Caco-2 (cell line): Measurements from ENCODE around the gene ZBED4. TPM values are rescaled to one million over a fixed set of nuclear protein-coding genes. Genes with fewer than 3 reads are reported as not detected.

Experiments
- BruUV-seq: library from RNA; stranded (reverse); fragments of 400-500 nt; replicated peaks from 2 replicates; lab custom pipeline; 2021; lab: Mats Ljungman, UMichigan
- CTCF ChIA-PET: fragments of 300-600 bp; sonication (Branson Sonifier 250); formaldehyde crosslinking; loops from one replicate; lab custom pipeline; 2022; ENCODE audit warnings: antibody characterized with exemption; lab: Charles Lee
- POLR2A ChIA-PET: fragments of 300-600 bp; sonication (Branson Sonifier 250); formaldehyde crosslinking; loops from one replicate; lab custom pipeline; 2022; ENCODE audit warnings: antibody characterized with exemption; lab: Charles Lee
- DNase-seq, 2 experiments: peaks; one replicate each; pipeline versions ENCODE4 v3.0.0 to v3.0.0-alpha.2; 2020 to 2022
- H3K27me3 ChIP-seq: replicated peaks from 2 replicates; pipeline ENCODE4 v1.6.0; 2011; ENCODE audit warnings: low read length; ENCODE audit not compliant: control insufficient read depth, insufficient read depth
- H3K36me3 ChIP-seq: 2 replicates; pipeline ENCODE4 v1.5.1; 2011; ENCODE audit warnings: low read length; ENCODE audit not compliant: control insufficient read depth, insufficient read depth
- H3K4me1 ChIP-seq: fragments of 250-450 bp; sonication (Bioruptor Pico); 2 replicates; pipeline ENCODE4 v1.5.1; 2020; ENCODE audit warnings: mild to moderate bottlenecking
- H3K4me3 ChIP-seq: 2 replicates; pipeline ENCODE4 v1.5.1; 2011; ENCODE audit warnings: low read depth, mild to moderate bottlenecking, control low read depth, low read length
- H3K9me3 ChIP-seq: fragments of 250-450 bp; sonication (Bioruptor Pico); 2 replicates; pipeline ENCODE4 v1.5.1; 2020; ENCODE audit warnings: mild to moderate bottlenecking, moderate library complexity
- H3K27ac Mint-ChIP-seq: one replicate; pipeline ENCODE4 v1.8.0; 2022; ENCODE audit warnings: mixed read lengths; ENCODE audit not compliant: unreplicated experiment
- H3K27me3 Mint-ChIP-seq: one replicate; pipeline ENCODE4 v1.8.0; 2022; ENCODE audit warnings: mixed read lengths; ENCODE audit not compliant: insufficient read depth, unreplicated experiment
- H3K36me3 Mint-ChIP-seq: one replicate; pipeline ENCODE4 v1.8.0; 2022; ENCODE audit warnings: mild to moderate bottlenecking, mixed read lengths; ENCODE audit not compliant: insufficient read depth, unreplicated experiment
- H3K4me1 Mint-ChIP-seq: one replicate; pipeline ENCODE4 v1.8.0; 2022; ENCODE audit warnings: low read depth, mixed read lengths; ENCODE audit not compliant: unreplicated experiment
- H3K4me3 Mint-ChIP-seq: one replicate; pipeline ENCODE4 v1.8.0; 2022; ENCODE audit warnings: mild to moderate bottlenecking, moderate library complexity, mixed read lengths; ENCODE audit not compliant: unreplicated experiment
- H3K9me3 Mint-ChIP-seq: one replicate; pipeline ENCODE4 v1.8.0; 2022; ENCODE audit warnings: mixed read lengths; ENCODE audit not compliant: unreplicated experiment
- intact Hi-C: fragments of 100-400 bp; cut with micrococcal nuclease; formaldehyde crosslinking; loops from one replicate; pipeline ENCODE4 v1.10.0; 2022; ENCODE audit not compliant: unreplicated experiment
- total RNA-seq: library from RNA; stranded (reverse); gene quantifications from 2 replicates; pipeline ENCODE4 v1.2.3, GENCODE V29; 2022
- TF ChIP-seq, protein P1 (sequence below), 2 experiments: fragments of 200-600 bp in 1 of 2; IDR thresholded peaks; 1 replicate in 1 of 2; 2 replicates in 1 of 2; pipeline versions ENCODE4 v1.5.1 to v1.8.0; 2011 to 2022; ENCODE audit warnings: antibody characterized with exemption in 1 of 2, control low read depth in 1 of 2, inconsistent platforms in 1 of 2, low read depth in 1 of 2, low read length in 1 of 2, mild to moderate bottlenecking in 1 of 2, moderate library complexity in 1 of 2; ENCODE audit not compliant: insufficient read depth in 1 of 2, severe bottlenecking in 1 of 2, unreplicated experiment in 1 of 2

Gene ZBED4
- total RNA-seq, 1 experiment from 2014 or later: 17.3 TPM

- TF ChIP-seq, protein P1, sequence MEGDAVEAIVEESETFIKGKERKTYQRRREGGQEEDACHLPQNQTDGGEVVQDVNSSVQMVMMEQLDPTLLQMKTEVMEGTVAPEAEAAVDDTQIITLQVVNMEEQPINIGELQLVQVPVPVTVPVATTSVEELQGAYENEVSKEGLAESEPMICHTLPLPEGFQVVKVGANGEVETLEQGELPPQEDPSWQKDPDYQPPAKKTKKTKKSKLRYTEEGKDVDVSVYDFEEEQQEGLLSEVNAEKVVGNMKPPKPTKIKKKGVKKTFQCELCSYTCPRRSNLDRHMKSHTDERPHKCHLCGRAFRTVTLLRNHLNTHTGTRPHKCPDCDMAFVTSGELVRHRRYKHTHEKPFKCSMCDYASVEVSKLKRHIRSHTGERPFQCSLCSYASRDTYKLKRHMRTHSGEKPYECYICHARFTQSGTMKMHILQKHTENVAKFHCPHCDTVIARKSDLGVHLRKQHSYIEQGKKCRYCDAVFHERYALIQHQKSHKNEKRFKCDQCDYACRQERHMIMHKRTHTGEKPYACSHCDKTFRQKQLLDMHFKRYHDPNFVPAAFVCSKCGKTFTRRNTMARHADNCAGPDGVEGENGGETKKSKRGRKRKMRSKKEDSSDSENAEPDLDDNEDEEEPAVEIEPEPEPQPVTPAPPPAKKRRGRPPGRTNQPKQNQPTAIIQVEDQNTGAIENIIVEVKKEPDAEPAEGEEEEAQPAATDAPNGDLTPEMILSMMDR (IDR thresholded peaks at IDR 0.05; ENCODE audit: insufficient read depth in 1 of 2, low read depth in 1 of 2, low read length in 1 of 2, severe bottlenecking in 1 of 2, unreplicated experiment in 1 of 2): no peak
- no peaks in the 10 kb centered on the region for H3K27me3 ChIP-seq
- no peak overlapping the region for H3K27ac Mint-ChIP-seq
- BruUV-seq: no TSS peak
- H3K9me3 Mint-ChIP-seq: no peaks in the 10 kb centered on the region
- CTCF ChIA-PET: no interaction called here
- H3K36me3 Mint-ChIP-seq: peaks cover 54% of the 10 kb centered on the region
- intact Hi-C loops: no loop called here
- no peak overlapping the region for H3K4me3 ChIP-seq
- H3K36me3 ChIP-seq: no peaks in the 10 kb centered on the region
- no peaks in the 10 kb centered on the region for H3K9me3 ChIP-seq
- H3K27me3 Mint-ChIP-seq: no peaks in the 10 kb centered on the region
- H3K4me1 Mint-ChIP-seq: no peaks in the 10 kb centered on the region
- H3K4me1 ChIP-seq: no peaks in the 10 kb centered on the region
- DNase-seq: no peak
- no peak overlapping the region for H3K4me3 Mint-ChIP-seq
- POLR2A ChIA-PET: no interaction called here
Measured at GRCh38 chr22:49878206-49878605, 24.6 kb downstream of the ZBED4 start.

DNA sequence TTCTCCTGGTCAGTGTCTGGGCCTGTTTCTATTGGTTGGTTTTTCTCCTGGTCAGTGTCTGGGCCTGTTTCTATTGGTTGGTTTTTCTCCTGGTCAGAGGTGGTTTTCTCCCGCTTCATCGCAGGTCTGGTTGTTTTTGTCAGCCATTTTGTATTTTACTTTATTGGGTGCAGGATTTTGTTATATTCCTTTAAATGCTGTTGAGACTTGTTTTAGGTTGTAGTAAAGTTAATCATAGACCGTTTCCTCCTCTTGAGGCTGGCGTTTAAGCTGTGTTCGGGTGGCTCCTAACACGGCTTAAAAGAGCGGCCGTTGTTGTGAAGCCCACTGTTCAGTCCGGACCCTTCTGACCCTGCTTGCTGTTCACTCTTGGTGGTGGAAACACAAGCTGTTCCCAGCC, 26.2 kb downstream of the ZBED4 start:
- ChIA-PET POLR2A (no interaction called here), CTCF (no interaction called here)
- Histone ChIP-seq H3K9me3 (no peaks in the 10 kb centered on the region), H3K36me3 (no peaks in the 10 kb centered on the region), H3K4me1 (no peaks in the 10 kb centered on the region), H3K27me3 (no peaks in the 10 kb centered on the region), H3K4me3 (no peak overlapping the region)
- Mint-ChIP-seq H3K9me3 (no peaks in the 10 kb centered on the region), H3K36me3 (peaks cover 57% of the 10 kb centered on the region), H3K27ac (no peak overlapping the region), H3K4me3 (no peak overlapping the region), H3K4me1 (no peaks in the 10 kb centered on the region), H3K27me3 (no peaks in the 10 kb centered on the region)
- no TSS peak for BruUV-seq
- intact Hi-C loops: no loop called here
- DNase-seq: no peak
- TF ChIP-seq, protein P1 (IDR thresholded peaks at IDR 0.05; ENCODE audit: insufficient read depth in 1 of 2, low read depth in 1 of 2, low read length in 1 of 2, severe bottlenecking in 1 of 2, unreplicated experiment in 1 of 2): no peak

GRCh38 chr22:49880281-49880680, 26.6 kb downstream of the ZBED4 start:
- Histone ChIP-seq H3K9me3 (no peaks in the 10 kb centered on the region), H3K36me3 (no peaks in the 10 kb centered on the region), H3K27me3 (no peaks in the 10 kb centered on the region), H3K4me1 (no peaks in the 10 kb centered on the region), H3K4me3 (no peak overlapping the region)
- H3K4me3 Mint-ChIP-seq: no peak overlapping the region
- no peaks in the 10 kb centered on the region for H3K4me1 Mint-ChIP-seq
- TF ChIP-seq, protein P1 (IDR thresholded peaks at IDR 0.05; ENCODE audit: insufficient read depth in 1 of 2, low read depth in 1 of 2, low read length in 1 of 2, severe bottlenecking in 1 of 2, unreplicated experiment in 1 of 2): no peak
- POLR2A ChIA-PET: no interaction called here
- H3K9me3 Mint-ChIP-seq: no peaks in the 10 kb centered on the region
- H3K27me3 Mint-ChIP-seq: no peaks in the 10 kb centered on the region
- intact Hi-C loops: no loop called here
- no peak overlapping the region for H3K27ac Mint-ChIP-seq
- peaks cover 61% of the 10 kb centered on the region for H3K36me3 Mint-ChIP-seq
- no peak for DNase-seq
- no TSS peak for BruUV-seq
- CTCF ChIA-PET: no interaction called here
